DMS 273 treated with DMSO at 0.1 percent for 48 hours (cell line): Measurements from ENCODE around the gene STK32C.
"Not testable (repeated sequence)": the region's sequence is repeated elsewhere in the genome, so short reads cannot be mapped to it uniquely, and the experiment has no call there.

ENCODE experiments used
- DNase-seq: peaks from one replicate; lab custom pipeline; 2025; lab: John Stamatoyannopoulos, UW

Gene STK32C

DNA sequence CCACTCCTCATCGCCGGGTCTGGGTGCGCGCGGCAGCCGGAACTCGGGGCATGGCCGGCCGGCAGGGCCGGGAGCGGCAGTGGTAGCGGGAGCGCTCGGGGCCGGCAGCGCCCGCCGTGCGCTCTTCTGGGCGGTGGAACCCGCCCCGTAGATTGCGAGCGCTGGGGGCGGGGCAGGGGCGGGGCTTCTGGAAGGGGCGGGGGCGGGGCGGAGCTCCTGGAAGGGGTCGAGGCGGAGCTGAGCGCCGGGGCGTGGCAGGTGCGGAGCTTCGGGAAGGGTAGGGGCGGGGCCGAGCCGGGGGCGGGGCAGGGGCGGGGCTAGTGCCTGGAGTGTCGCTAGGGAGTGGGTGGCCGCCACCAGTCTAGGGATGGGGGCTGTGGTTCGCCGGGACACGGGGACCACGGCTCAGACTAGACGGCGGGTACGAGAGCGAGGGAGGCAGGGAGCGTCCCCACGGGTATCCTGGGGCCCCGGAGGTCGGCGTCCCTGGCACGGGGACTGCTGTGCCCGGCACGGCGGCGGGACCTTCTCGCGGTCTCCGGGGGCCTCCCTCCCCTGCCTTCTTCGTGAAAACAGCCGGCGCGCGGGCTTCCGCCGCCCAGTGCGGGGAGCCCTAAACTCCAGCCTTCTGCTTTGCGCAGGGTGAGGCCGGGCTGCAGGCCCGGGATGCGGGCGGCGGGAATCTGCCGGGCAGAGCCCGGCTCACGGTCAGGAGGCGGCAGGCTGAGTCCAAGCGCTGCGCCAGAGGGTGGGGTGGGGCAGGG, at the start of gene STK32C:
STK32C (minus strand) TSS at position 128 of the 764 bp plus-strand sequence; CDS start at position 11, 117 bp downstream.
- peak; percentile 32 for DNase-seq

DNA sequence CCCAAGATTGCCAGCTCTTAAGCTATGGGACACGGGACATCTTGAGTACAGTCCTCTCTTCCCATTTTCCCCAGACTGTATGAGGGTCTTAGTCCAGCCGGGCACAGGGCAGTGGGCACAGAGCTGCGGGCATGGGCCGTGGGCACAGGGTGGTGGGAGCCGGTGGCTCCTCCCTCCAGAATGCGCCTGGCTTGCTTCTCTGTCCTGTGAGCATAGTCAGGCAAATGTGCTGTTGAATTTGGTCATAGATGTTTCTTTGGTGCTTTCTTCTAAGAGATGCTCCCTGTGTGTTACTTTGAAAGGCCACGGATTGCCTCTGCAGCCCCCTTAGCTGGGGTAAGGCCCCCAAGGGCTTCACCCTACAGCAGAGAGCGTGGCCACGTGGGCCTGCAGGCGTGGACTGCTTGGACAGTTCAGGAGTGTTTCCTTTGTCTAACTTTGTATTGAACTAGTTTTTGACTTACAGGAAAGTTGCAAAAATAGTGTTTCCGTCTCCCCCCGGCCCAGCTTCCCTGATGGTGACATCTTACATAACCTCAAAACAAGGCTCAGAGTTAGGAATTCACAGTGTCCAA, 49.0 kb upstream of the STK32C start:
- DNase-seq = no peak

DNA sequence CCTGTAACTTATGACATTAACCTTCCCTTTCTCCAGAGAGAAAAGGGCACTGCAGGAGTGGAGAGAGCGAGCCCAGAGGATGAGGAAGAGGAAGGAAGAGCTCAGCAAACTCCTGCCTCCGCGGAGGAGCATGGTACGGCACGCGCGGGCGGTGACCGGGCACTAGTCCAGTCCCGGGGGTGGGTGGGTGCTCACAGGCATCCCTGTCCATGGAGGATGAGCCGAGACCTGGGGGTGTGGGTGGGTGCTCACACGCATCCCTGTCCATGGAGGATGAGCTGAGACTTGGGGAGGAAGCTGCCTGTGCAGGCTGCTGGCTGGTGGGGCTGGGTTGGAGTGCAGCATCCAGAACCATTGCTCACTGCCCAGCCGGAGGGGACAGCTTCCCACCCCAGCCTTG, 48.0 kb upstream of the STK32C start:
- no peak for DNase-seq

DNA sequence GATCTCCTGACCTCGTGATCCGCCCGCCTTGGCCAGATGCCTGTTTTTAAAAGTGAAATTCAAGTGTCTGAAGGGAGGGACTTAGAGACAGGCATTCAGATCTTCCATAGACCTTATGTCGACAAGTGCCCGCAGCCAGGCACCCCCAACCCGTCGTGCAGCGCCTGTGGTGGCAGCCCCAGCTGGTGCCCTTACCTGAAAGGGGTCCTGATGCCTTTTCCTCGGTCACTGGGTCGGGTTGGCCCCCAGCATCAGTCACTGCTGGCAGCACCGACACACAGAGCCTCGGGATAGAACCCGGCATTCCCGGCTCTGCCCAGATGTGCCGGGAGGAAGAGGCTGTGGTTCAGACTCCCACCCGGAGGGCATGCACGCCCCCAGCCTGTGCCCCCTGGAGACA, 47.5 kb upstream of the STK32C start:
- no peak for DNase-seq

DNA sequence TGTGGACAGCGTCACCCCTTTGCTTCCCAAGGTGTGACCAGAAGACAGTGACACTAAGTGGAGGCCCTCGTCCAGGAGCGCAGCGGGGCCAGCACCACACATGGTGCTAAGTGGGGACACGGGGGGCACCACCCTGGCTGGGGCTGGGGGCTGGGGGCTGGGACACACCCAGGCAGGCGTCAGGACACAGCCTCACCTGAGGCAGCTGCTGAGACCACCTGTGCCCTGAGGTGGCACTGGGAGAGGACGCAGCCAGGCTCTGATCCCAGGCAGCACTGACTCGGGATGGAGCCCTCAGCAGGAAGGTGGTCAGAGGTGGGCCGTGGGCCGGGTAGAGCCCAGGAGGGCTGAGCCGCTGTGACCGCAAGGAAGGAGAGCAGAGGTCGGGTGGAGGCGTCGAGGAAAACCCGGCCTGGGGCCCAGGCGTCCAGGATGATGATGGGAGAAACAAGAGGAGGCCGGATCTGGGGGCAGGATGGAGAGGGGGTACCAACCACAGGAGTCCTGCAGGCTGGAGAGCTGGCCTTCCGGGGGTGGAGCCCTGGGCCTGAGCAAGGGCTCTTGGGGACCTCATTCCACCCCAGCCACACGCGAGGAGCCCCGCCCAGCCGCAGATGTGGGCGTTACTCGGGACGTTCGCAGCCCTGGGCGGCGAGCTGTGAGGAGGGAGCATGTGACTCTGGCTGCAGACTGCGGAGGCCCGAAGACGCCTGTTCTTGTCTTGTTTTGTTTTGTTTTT, 46.8 kb upstream of the STK32C start:
- DNase-seq = no peak

DNA sequence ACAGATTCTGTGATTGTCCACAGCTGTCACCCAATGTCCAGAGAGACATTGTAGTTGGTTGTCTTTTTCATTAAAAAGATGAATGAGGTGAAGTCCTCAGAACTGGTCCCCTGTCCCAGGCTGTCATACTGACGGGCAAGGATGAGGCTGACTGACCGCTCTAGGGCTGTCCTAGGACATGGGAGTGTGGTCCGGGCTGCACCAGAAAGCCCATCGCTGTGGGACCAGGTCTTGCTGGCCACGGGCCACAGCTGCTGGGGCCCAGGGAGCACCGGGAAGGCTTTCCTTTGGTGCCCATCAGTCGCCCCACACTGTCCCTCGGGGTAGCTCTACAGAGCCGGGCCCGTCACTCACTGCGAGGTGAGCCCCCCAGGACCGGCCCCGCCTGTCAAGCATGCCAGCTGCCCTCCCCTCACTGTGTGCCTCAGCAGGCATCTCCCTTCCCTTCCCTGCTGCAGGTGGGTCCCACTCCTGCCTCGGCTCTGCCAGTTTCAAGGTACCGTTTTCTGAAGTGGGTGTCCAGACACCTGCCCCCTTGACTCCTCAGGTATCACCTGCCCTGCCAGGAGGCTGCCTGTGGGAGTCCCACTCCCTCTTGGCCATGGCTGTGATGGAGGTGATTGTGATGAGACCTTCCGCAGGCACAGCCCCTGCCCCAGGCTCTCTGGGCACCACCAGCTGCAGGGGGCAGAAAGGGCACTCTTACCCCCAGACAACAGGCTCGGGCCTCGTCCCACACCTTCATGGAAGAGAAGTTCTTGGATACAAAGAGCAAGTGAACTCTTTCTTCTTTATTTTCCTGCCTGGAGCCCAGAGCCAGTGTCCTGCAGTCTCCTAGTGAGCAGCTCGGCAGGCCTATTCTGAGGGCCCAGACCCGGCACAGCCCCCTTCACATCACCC, 46.0 kb upstream of the STK32C start:
- no peak for DNase-seq

GRCh38 chr10:132352462-132353308, 44.9 kb upstream of the STK32C start:
- not testable (repeated sequence) for DNase-seq

- DNase-seq = no peak
These were observed 43.9 kb upstream of the STK32C start for GRCh38 chr10:132351611-132352010.

GRCh38 chr10:132350946-132351345, 43.2 kb upstream of the STK32C start:
- DNase-seq = no peak

- no peak for DNase-seq
These were observed 42.6 kb upstream of the STK32C start for GRCh38 chr10:132350391-132350790.

DNA sequence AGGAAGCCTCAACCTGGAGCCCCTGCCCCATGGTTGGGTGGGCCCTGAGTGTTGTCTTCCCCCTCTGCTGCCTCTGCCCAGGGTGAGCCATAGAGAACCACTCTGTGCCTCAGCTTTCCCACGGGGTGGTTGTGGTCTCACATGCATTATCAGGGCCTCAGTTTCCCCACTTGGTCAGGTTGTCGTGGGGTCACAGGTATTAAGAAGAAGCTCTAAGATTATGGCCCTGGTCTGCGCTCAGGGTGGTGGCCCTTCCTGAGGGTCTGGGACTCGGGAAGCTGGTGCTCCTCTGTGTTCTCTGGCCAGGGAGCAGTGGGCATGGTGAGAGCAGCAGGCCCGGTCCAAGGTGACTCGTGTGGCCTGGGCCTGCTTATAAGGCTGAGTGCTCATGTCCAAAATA, 42.0 kb upstream of the STK32C start:
- no peak for DNase-seq

GRCh38 chr10:132347931-132348267, 40.1 kb upstream of the STK32C start:
- DNase-seq = no peak

DNA sequence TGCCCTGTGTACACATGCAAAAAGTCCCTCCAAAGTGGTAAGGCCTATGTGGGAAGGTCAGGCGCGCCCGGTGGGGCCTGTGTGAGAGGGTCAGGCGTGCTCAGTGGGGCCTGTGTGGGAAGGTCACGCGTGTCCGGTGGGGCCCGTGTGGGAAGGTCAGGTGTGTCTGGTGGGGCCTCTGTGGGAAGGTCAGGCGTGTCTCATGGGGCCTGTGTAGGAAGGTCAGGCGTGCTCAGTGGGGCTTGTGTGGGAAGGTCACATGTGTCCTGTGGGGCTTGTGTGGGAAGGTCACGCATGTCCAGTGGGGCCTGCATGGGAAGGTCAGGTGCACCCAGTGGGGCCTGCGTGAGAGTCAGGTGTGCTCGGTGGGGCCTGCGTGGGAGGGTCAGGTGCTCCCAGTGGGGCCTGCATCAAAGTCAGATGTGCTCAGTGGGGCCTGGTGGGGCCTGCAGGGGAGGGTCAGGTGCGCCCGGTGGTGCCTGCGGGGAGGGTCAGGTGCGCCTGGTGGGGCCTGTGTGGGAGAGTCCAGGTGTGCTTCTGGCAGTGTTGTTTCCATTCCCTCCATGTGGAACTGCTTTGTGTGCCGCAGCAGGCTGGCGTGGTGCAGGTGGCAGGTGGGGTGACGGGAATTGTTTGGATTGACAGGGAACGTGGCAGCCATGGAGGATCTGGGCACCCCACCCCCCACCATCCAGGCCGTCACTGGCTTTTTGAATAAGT, 39.6 kb upstream of the STK32C start:
- no peak for DNase-seq

DNA sequence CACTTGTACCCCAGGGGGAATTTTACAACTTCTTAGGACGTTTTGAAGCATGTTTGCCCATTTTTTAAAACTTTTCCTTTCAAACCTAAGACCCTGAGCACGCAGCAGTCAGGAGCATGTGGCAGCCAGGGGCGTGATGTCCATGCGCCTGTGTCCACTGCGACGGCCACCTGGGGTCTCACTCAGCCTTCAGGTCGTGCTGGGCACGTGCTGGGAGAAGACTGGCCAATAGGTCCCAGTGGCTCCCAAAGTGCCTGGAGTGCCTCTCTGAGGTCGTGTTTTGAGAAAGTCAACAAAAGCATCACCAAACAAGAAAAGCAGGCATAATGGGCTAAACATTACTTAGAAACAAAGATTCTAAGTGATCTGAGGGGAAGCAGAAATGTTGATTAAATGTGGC, 39.1 kb upstream of the STK32C start:
- DNase-seq = no peak

DNA sequence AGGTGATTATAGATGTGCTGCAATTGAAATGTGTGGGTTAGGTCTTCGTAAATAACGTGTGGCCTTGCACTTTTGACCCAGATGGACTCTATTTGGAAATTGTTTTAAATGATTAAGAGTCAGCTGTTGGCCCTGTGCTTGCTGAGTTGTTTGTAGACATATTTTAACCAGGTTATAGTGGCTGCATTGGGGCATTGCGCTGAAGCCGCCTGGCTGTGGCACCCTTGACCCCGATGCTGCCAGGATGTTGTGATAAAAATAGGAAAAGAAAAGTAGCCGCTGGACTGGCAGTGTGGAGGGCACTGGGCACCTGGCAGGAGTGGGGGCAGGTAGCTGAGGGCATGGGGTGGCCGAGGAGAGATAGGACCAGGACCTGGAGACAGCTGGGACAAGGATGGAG, 37.6 kb upstream of the STK32C start:
- no peak for DNase-seq

DNA sequence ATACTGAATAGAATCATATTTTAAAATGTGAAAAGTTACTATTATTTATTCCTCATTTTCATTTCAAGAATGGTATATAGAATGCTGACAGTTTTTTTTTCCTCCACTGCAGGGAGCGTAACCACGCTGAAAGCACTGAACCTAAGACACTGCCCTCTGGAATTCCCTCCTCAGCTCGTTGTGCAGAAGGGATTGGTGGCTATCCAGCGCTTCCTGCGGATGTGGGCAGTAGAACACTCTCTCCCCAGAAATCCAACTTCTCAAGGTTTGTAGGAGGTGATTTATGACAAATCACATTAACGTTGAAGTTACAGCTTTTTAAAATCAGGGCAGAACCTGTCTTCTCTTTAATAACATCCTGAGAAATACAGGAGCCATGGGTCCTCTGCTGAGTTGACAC, 36.6 kb upstream of the STK32C start:
- DNase-seq = no peak

GRCh38 chr10:132342553-132342952, 34.8 kb upstream of the STK32C start:
- DNase-seq = no peak

DNA sequence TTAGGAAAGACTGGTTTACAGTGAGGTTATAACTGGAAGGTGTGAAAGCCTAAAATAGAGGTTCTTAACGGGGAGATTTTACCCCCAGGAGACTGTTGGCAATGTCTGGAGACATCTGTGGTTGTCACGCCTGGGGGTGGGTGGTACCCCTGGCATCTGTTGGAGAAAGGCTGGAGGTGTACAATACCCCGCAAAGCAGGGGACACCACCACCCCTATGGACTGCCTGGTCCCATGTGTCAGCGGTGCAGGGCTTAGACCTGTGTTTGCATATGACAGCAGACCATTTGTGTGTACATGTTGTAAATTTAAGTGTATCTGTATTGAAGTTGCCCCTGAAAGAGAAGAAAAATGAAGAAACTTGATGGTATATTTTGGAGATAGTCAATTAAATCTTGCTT, 34.0 kb upstream of the STK32C start:
- no peak for DNase-seq

DNA sequence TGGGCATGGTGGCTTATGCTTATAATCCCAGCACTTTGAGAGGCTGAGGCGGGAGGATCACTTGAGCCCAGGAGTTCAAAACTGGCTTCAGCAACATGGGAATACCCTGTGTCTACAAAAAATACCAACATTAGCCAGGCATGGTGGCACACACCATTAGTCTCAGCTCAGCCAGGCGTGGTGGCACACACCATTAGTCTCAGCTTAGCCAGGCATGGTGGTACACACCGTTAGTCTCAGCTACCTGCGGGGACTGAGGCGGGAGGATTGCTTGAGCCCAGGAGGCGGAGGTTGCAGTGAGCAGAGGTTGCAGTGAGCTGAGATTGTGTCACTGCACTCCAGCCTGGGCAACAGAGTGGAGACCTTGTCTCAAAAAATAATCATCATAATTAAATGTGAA, 33.3 kb upstream of the STK32C start:
- no peak for DNase-seq

- DNase-seq = no peak
These were observed 31.5 kb upstream of the STK32C start for GRCh38 chr10:132339276-132339675.

DNA sequence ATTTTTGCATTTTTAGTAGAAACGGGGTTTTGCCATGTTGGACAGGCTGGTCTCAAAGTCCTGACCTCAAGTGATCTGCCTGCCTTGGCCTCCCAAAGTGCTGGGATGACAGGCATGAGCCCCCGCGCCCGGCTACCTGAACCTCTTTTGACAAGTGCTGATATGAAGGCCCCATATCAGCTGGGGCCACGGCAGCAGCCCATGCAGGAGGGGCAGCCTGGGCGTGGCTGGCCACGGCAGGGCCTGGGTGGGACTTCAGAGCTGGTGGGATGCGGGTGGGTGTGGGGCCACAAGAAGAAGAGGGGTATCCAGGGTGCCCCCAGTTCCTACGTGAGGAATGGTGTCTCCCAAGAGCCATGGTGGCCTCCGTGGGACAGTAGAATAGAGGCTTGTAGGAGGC, 31.1 kb upstream of the STK32C start:
- no peak for DNase-seq
